Smooth muscle cell of bladder (primary cell): Measurements from ENCODE around the gene SNCB. TPM values are rescaled to one million over a fixed set of nuclear protein-coding genes. Genes with fewer than 3 reads are reported as not detected.

ENCODE experiments used
- total RNA-seq: library from RNA; depleted of rRNA; stranded (reverse); fragments of >200 nt; gene quantifications from 2 replicates; pipeline ENCODE4 v1.2.3, GENCODE V29; 2014

Gene SNCB
- total RNA-seq, result 0.18 TPM in 1 of 2 replicates, not detected in the other

DNA sequence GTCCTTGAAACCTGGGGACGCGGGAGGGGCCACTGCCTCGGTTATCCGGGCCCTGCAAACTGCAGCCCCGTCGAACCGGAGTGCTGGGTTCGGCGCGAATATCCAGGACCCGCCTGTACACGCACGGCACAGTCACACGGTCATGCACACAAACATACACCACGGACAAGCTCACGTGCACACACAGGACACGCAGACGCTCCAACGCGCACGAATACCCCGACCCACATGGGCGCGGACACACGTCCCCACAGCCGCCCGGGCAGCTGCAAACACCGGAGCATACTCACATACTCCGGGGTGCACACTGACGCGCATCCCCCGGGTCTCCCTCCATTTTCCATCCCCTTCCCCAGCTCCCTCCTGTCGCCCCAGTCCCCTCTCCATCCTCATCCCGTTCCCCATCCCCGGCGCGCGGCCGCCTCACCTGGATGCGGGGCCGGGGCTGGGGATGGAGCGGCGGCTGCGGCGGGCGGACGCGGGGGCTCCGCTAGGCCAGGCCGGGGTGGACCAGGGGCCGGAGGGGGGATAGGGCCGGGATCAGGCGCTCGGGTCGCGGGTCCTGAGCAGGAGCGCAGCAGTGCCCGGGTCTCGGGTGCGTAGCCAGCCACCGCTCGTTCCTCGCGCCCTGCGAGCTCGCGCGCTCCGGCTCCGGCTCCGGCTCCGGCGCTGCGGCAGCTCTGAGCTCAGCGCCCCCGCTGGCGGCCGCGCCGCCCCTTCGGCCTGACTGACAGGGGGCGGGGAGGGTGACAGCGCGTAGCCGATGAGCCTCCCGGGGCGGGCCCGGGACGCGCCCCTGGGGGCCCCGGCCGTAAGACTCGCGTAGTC, at the start of gene SNCB, which contains the start of gene EIF4E1B:
Gene SNCB (minus strand): TSS at position 682 of the 828 bp plus-strand sequence. CDS start 880 bp downstream, outside the sequence.
Gene EIF4E1B (plus strand): TSS at position 823 of the 828 bp plus-strand sequence. CDS start 12,113 bp downstream, outside the sequence.

DNA sequence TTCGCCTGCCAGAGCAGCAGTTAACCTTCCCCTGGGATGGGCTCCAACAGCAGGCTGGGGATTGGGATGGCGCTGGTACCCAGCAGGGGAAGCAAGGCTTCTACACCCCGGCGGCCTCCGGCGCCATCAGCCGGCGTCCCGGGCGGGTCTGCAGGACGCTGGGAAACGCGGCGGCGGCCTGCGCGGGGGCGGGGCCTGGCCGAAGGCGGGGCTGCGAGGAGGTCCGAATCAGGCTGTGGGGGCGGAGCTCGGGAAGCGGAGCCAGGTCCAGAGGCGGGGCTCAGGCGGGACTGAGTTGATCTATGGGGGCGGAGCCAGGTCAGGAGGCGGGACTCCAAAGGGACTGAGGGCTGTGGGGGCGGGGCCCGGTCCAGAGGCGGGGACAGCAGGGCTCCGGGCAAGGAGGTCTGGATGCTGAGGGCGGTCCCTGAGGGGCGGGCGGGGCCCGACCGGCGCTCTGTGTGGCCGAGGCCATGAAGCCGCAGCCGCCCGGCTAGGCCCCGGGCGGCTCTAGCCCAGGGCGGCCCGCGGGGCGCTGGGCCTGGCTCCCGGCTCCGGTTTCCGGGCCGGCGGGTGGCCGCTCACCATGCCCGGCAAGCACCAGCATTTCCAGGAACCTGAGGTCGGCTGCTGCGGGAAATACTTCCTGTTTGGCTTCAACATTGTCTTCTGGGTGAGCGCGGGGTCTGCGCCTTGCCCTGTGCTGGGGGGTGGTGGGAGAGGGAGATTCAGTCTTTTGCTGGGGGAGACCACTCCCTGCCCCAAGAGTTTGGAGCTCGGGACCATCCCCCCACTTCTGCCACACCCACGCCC, 16.9 kb upstream of the SNCB start, which contains the start of gene TSPAN17:
Gene TSPAN17 (plus strand): TSS at position 455 of the 813 bp plus-strand sequence. CDS start 132 bp downstream, at position 587.

DNA sequence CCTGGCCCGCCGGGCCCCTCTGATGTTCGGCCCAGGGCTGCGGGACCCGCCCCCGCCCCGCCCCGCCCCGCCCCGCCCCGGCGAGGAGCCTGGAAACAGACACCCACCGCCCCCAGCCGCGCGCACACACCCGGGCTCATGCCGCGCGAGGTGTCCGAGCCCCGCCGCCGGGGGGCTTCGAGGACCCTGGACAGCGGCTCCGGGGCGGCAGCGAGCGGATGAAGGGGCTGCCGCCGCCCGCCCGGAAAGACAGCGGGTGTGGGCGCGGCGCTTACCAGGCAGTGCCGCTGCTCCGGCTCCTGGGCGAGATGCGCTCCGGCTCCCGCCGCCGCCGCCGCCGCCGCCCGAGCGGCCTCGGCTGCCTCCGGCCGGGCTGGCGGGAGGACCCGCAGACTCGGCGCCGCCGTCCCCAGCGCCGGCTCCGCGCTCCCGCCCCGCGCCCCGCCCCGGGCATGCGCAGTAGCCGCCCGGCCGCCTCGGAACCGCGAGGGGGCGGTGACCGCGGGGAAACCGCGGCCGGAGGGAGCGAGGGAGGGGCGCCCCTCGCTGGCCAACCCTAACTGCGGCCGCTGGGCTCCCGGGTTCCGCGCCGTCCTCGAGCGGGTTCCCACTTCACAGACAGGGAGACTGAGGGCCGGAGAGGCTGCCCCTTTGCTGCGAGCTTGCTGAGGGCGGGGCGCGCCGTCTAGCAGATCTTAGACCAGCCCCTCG, 20.5 kb downstream of the SNCB start, which contains the start of gene GPRIN1:
Gene GPRIN1 (minus strand): TSS at position 433 of the 711 bp plus-strand sequence. CDS start 10,322 bp downstream, outside the sequence.

Other genes starting within 250 kb of the SNCB start
- gene NOP16, start 241.9 kb downstream of the SNCB start, total RNA-seq, result 10.0 and 16.5 TPM in 2 replicates
- gene HIGD2A, start 241.8 kb downstream of the SNCB start, total RNA-seq, result 28.2 and 32.3 TPM in 2 replicates
- 99.0 and 107 TPM in 2 replicates for gene CLTB, start 214.0 kb downstream of the SNCB start, total RNA-seq
- gene FAF2, start 182.1 kb downstream of the SNCB start, total RNA-seq, result 38.2 and 41.0 TPM in 2 replicates
- 0.57 and 1.1 TPM in 2 replicates for gene RNF44, start 93.1 kb downstream of the SNCB start, total RNA-seq
- gene CDHR2, start 81.2 kb downstream of the SNCB start, total RNA-seq, result 0.28 TPM in 1 of 2 replicates, not detected in the other
- 1.1 and 1.3 TPM in 2 replicates for gene GPRIN1, start 20.4 kb downstream of the SNCB start, total RNA-seq
- gene EIF4E1B, start 141 bp upstream of the SNCB start, total RNA-seq, result not detected in 2 replicates
- gene TSPAN17, start 16.9 kb upstream of the SNCB start, total RNA-seq, result 27.8 and 32.0 TPM in 2 replicates
- gene UNC5A, start 180.0 kb upstream of the SNCB start, total RNA-seq, result under 0.01 TPM in 1 of 2 replicates, not detected in the other